Measurements from ENCODE around the gene TTLL5.

TTLL5 gene

GRCh38 chr14:75858362-75858761 lies 197.3 kb downstream of the TTLL5 start:
- DNase-seq: no peak

DNA sequence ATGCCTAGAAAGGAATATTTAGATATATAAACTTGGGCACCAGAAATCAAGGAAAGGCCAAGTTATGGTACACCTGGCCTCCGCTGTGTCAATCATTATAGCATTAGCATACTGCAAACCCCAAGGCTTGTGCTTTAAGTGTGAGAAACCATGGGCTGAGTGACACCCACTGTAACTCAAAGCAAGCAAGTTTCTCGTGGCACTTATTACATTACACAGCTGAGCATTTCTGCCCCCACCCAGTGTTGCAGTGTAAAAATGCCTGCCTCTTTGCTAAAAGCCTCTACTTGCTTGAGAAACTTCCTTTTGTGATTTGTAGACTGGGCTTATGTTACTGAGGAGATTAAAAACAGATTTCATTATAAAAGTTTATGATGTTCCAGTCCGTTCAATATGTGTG lies 198.7 kb downstream of the TTLL5 start:
- no peak for DNase-seq

DNA sequence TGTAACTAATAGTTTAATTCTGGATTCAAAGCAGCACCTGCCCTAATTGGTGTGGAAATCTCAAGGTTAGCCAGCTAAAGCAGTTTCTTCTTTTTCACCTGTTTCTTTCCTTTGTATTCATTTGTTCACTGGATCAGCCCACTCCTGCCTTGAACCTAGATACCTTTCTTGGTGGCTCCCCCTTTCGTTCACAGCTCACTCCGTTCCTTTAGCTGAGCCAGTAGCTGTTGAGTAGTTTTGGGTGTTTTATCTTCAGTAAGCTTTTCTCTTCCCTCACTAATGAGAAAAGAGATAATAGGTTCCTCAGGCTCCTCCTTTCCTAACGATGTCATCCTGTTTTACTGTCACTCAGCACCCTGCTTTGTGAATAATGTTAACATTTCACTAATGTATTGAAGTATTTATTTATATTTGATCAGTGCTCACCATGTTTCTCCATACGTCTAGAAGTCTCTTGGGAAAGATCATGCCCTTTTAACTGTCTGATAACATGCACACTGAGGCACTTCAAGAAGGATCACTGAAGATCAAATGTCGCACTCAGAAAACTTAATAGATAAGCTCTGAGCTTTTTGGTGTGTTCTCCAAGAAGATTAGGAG lies 199.6 kb downstream of the TTLL5 start:
- DNase-seq: no peak

- DNase-seq: no peak
These were observed 200.1 kb downstream of the TTLL5 start for GRCh38 chr14:75861161-75861621.

GRCh38 chr14:75863221-75863620 lies 202.2 kb downstream of the TTLL5 start:
- DNase-seq: no peak

DNA sequence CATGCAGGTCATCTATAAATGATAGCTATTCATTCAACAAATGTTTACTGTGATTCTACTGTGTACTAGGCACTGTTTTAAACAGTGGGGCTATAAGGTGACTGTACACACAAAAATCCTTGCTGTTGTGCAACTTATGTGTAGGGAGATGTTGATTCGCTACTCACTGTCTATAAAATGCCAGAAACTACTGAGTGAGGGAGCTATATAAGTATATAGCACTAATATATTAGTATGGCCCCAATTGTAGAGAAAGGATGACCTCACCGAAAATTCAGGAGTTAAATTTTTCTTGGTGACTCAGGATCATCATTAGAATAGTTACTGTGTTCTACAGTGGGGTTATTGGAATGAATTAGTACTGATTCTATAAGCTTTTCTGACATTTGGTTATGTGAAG lies 203.3 kb downstream of the TTLL5 start:
- no peak for DNase-seq

DNA sequence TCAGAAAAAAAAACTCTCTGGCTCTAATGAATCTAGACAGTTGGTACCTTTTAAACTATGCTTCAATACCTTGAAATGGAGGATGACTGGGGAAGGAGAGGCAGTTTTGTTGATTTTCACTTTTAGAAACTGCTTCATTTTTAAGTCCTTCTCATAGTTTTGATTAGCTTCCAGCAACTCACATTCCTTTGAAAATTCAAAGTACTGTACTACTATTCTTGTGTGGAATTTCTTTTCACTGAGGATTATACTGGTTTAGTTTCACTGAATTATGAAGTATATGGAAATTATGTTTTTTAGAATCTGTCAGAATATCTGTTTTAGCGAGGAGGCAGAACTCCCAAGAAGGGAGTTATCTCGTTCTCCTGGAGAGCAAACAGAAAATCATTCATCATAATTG lies 204.5 kb downstream of the TTLL5 start:
- no peak for DNase-seq

GRCh38 chr14:75866970-75867369 lies 205.9 kb downstream of the TTLL5 start:
- DNase-seq: no peak

DNA sequence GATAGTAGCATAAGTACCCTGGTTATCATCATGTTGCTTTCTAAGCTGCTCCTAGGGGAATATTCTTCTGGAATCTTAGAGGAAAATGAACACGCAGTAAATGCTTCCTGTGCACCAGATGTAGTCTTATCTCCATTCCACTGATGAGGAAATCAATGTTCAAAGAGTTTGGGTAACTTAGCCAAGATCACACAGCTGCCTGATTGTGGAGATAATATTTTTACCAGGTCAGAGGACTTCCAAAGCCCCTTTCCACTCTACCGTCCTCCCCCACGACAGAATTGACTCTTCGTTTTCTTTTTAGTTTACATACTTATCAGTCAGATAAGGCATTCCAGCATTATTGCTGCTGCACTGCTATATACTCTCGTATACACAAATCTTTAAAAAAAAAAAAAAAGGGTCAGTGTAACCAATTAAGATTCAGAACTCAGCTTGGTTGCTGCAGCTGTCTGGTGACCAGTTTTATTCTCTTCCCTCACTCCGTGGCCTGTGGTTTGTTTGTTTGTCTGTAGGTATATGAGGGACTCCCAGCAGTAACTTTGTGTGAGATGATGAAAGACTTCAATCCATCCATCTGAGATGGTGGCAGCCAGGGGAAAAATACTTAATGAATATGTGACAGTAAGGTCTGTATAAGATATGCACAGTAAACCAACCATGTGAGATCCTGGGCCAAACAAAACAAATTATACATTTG lies 210.3 kb downstream of the TTLL5 start:
- no peak for DNase-seq

- no peak for DNase-seq
These were observed 214.9 kb downstream of the TTLL5 start for GRCh38 chr14:75875958-75876357.

DNA sequence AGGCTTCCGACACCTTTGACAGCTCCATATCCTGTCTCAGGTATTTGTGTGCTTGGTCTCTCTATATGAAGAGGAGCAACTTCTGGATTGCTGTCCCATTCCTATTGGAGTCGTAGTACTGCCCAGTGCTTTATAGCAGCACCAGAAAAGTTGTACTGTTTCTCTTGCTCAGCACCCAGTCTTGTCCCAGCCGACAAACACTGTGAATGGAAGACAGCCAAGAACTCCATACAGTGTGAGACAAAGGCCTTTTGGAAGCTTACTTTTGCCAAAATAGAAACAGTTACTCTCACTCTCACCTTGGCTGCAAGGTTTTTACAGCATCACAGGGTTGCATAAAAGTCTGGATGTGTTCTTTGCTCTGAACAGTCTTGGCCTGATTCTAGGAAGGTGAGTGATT lies 215.5 kb downstream of the TTLL5 start:
- peak in 20 of 56 donors; percentile 3 to 53 (median 21) for DNase-seq

- no peak for DNase-seq
These were observed 216.2 kb downstream of the TTLL5 start for GRCh38 chr14:75877292-75877691.

DNA sequence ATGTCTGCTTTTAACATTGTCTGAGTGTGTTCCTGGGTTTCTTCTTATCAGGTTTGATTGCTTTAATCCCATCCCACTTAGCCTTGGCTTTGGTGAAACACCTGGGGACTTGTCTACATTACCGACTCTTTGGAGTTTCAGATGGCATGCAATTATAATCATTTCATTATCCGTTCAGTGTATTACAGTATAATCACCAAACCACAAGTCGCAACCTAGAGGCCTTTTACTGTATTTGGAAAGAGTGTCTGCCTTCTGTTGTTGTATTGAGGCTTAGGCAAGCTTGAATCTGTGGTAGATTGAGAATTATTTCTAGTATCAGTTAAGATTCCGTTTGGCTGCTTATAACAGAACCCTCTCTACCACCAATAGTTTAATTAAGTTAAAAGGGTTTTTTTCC lies 216.8 kb downstream of the TTLL5 start:
- DNase-seq: no peak

DNA sequence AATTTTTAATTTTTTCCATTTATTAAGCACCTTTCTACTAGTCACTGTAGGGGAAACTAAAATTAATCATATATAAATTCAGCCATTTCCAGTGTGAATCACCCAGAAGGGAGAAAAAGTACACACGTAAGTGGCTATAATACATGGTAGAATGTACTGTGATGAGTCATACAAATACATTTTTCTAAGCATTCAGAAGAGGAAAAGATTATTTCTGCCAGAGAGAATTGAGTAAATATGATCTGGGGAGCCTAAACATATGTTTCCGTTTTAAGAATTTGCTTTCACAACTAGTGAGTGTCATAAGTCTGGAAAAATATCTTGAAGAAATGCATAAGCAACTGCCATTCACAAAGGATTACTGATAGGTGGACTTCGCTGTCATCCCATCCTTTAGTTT lies 218.0 kb downstream of the TTLL5 start:
- DNase-seq: no peak

DNA sequence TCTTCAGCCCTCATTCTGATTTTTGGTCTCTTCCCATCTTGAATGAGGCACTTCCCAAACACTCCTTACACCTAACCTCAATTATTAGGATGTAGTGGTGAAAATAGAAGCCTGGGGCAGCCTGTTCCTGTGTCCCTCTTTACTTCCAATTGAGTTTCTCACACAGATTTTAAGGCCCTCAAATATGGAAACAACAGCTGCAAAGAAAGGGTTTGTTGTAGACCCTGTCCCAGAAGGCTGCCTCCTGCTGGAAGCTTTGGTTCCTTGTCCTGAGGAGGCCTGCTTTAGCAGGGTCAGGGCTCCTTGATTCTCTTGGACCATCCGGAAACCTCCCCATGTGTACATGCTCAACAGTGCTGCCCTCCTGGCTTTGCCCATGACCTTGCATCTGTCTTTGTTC lies 219.5 kb downstream of the TTLL5 start:
- no peak for DNase-seq

DNA sequence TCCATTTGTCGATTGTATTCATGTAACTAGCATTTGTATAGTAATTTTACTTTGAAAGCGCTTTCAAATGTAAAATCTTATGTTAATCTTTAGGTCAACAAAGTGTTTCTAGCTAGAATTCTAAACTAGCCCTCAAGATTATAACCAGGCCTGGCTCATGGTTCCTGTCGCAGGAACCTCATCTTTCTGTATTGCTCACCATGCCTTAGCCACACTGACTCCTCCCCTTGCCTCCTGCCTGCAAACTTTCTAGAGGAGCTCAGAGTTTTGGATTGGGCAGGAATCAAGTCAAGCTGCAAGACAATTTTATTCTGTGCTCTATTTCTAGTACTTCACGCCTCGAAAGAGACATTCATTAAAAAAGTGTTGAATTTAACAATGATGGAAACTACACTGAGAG lies 220.9 kb downstream of the TTLL5 start:
- no peak for DNase-seq

DNA sequence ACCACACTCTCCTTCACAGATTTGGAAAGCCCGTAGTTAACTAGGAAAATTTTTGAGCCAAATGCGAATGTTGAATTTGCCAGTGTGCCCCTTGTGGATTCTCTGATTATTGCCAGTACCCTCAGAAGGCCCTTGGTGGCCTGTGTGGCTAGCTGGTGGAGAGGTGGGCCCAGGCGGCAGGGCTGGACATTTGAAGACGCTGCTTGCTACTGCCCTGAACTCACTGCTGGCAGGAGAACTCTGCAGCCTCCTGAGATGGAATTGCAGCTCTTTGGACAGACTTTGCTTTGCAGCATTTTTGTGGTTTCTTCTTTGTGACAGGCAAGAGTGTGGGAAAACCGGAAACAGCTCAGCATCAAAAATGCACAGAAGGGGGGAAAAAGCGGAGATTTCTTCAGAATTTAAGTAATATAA lies 223.2 kb downstream of the TTLL5 start:
- DNase-seq: peak in 2 of 56 donors; percentile 14 to 17

DNA sequence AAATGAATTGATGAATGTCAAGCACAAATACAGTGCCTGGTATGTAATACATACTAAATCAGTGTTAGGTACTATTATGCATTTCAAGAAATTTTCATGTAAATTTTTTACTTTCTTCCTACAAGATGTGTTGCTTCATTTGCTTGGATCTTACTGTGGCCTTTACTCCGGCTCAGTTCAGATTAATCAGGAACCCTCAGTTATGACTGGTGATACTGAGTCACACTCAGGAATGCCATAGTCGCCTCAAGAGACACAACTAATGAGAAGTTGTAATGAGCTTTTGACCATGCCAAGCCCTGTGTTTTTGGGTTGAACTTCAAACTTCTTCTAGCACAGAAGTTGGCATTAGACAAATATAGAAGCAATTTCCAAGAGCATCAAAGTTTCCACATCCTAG lies 224.8 kb downstream of the TTLL5 start:
- DNase-seq: no peak

- no peak for DNase-seq
These were observed 225.7 kb downstream of the TTLL5 start for GRCh38 chr14:75886636-75887348.

DNA sequence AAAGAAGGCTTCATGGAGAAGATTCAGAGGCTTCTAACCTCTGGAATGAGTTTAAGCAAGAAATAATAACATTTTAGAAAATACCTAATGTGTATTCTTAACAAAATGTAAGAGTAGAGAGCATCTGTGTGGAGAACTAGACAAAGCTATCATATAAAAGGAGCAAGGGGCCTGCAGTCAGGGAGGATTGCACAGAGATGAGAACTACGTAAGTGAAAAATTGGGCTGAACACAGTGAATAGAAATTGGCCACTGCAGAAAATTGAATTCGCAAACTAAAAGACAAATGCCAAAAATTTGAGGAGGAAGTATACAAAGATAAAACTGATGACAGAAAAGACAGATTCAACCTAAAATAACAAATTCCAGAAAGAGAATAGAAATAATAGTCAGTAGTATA lies 227.9 kb downstream of the TTLL5 start:
- DNase-seq: no peak

GRCh38 chr14:75896341-75896740 lies 235.3 kb downstream of the TTLL5 start:
- no peak for DNase-seq

DNA sequence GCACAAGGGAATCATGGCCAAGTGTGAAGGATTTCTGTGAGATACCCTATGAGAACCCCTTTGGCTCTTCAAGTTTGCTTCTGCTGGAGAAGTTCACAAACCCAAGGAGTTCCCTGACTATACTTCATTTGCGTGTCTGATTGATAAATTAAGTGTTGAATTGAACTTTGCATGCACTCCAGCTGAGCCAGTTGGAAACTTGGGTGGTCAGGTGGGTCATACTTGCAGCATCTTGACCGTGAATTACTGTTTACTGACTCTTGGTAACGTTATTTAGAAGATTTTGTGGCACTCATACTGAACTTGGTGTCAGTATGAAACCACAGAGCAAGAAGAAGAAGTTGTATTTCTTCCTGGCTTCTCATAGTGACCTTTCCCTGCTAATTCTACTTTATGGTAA lies 243.3 kb downstream of the TTLL5 start:
- DNase-seq: no peak

Data from amygdala (tissue), 56 donors.